ENCODE data around the gene PADI4. TPM values are rescaled to one million over a fixed set of nuclear protein-coding genes. Genes with fewer than 3 reads are reported as not detected.

Gene PADI4
- total and polyA plus RNA-seq, 2 of the 8 experiments (the other 6 are each of a cell fraction or from before 2014, with no cell fraction given), result 0.29 TPM; not detected in 1

DNA sequence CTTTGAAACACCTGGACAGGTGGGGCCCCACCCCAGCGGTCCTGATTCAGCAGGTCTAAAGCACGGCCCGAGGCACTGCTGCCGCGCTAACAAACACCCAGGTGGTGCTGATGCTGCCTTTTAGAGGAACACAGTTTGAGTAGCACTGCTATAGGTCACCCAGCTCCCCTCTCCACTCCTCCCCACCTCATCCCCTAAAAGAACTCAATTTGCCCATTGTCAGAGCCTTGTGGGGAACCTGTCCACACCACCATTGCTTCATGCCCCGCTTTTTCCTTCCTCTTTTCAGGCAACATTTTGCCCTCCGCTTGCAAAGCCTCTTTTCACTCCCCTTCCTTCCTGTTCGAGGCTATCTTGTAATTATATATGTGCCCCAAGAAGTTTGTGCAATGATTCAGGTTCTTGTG lies 26.2 kb upstream of the PADI4 start:
- Histone ChIP-seq H3K79me1 (ENCODE audit: low read depth, low read length) (no peaks in the 10 kb centered on the region), H3K4me1 (replicated peaks in 1 of 4; ENCODE audit: control insufficient read depth in 3 of 4, insufficient read depth in 4 of 4, low read length in 3 of 4) (no peaks in the 10 kb centered on the region), H3K79me2 (ENCODE audit: control insufficient read depth in 1 of 2, insufficient read depth in 2 of 2, low read length in 2 of 2) (no peaks in the 10 kb centered on the region), H3K9ac (replicated peaks in 1 of 4; ENCODE audit: extremely low read depth in 1 of 4, low read depth in 3 of 4, low read length in 3 of 4) (no peak overlapping the region), H4K8ac (ENCODE audit: extremely low read depth, insufficient read depth, low read length) (no peak overlapping the region), H3K23me2 (ENCODE audit: low read depth, low read length) (no peaks in the 10 kb centered on the region), H2BK12ac (ENCODE audit: low read depth, low read length) (no peak overlapping the region), H3K56ac (replicated peaks; ENCODE audit: insufficient read length, low read depth, low read length) (no peak overlapping the region), H4K5ac (ENCODE audit: insufficient read length, low read depth, low read length) (no peak overlapping the region), H4K20me1 (replicated peaks in 1 of 2; ENCODE audit: control insufficient read depth in 1 of 2, insufficient read depth in 2 of 2, low read length in 2 of 2) (no peaks in the 10 kb centered on the region), H4K91ac (replicated peaks; ENCODE audit: insufficient read length, low read length) (no peak overlapping the region), H2BK5ac (ENCODE audit: low read depth, low read length) (no peak overlapping the region), H3K18ac (ENCODE audit: extremely low read depth, low read length) (no peak overlapping the region), H3K23ac (ENCODE audit: insufficient read length) (no peak overlapping the region), H3K27ac (ENCODE audit: low read depth, low read length) (no peak overlapping the region), H3K27me3 (replicated peaks in 1 of 4; ENCODE audit: control insufficient read depth in 3 of 4, extremely low read depth in 1 of 4, insufficient read depth in 3 of 4, low read length in 3 of 4) (no peaks in the 10 kb centered on the region), H3K36me3 (ENCODE audit: control insufficient read depth in 2 of 4, insufficient read depth in 4 of 4, low read length in 3 of 4) (no peaks in the 10 kb centered on the region; a peak in 1 of 8 replicates), H3K4ac (replicated peaks; ENCODE audit: insufficient read length, low read depth, low read length) (no peak overlapping the region), H2BK120ac (replicated peaks; ENCODE audit: low read depth, low read length) (no peak overlapping the region), H2AK5ac (ENCODE audit: low read depth, low read length) (no peak overlapping the region), H2AFZ (ENCODE audit: low read length) (no peak overlapping the region), H3K14ac (ENCODE audit: insufficient read length) (no peak overlapping the region), H2BK15ac (ENCODE audit: low read length) (no peak overlapping the region), H3K4me2 (ENCODE audit: insufficient read depth in 1 of 2, low read depth in 2 of 2, low read length in 2 of 2) (no peak overlapping the region), H3K9me3 (ENCODE audit: insufficient read depth in 2 of 2, low read depth in 1 of 2, low read length in 1 of 2) (no peaks in the 10 kb centered on the region), H2BK20ac (ENCODE audit: low read length) (no peak overlapping the region), H3K4me3 (ENCODE audit: extremely low read depth in 1 of 4, insufficient read depth in 2 of 4, low read depth in 3 of 4, low read length in 4 of 4) (no peak overlapping the region)
- DNase-seq (ENCODE audit: low read depth in 1 of 2, low spot score in 2 of 2), result no peak
- CTCF ChIA-PET (ENCODE audit: partially characterized antibody), result interaction anchor here (0.6 to 5.2 kb wide), 9 partner anchors 7 to 195 kb away, joined by 3 to 26 read pairs (median 5); partner anchors contain the start of gene PADI4
- FAIRE-seq, result no peak
- TF ChIP-seq TAF7 (optimal IDR thresholded peaks at IDR 0.05; ENCODE audit: borderline replicate concordance, low read depth, low read length), result no peak
- TF ChIP-seq POLR2A (IDR thresholded peaks at IDR 0.05; ENCODE audit: control extremely low read depth in 1 of 2, low read depth in 2 of 2, low read length in 2 of 2), result no peak
- TF ChIP-seq RBBP5 (IDR thresholded peaks at IDR 0.05; ENCODE audit: borderline replicate concordance, low read depth, low read length), result no peak
- 94% methylated on average over 8 of the region's 8 CpGs; no CpG with 5 or more reads in 1 of the 2 experiments for WGBS, 2 experiments (ENCODE audit: extremely low coverage in 1 of 2, insufficient coverage in 1 of 2, insufficient read length in 1 of 2, insufficient replicate concordance in 2 of 2, low coverage in 1 of 2, low lambda C conversion rate in 2 of 2, missing lambda C conversion rate in 1 of 2)
- POLR2A ChIA-PET (ENCODE audit: partially characterized antibody), result interaction anchor here (0.9 kb wide), 1 partner anchor 14 kb away, joined by 4 read pairs; no protein-coding TSS in a partner anchor

Measured in H1 (cell line).